ENCODE measurements around the gene WBP4.
"Not testable (repeated sequence)": the region's sequence is repeated elsewhere in the genome, so short reads cannot be mapped to it uniquely, and the experiment has no call there.

Gene WBP4

GRCh38 chr13:41122838-41123237 is 61.5 kb downstream of the WBP4 start:
- Histone ChIP-seq H3K36me3 (replicated peaks; ENCODE audit: low read depth, low read length) (peaks cover 3% of the 10 kb centered on the region), H3K27me3 (ENCODE audit: low read depth, low read length) (no peaks in the 10 kb centered on the region), H3K27ac (ENCODE audit: low read length) (no peak overlapping the region), H3K79me2 (ENCODE audit: low read length) (peaks cover 7% of the 10 kb centered on the region; the same call in 1 of the 2 replicates), H2AFZ (ENCODE audit: low read depth, low read length) (no peak overlapping the region), H3K9ac (ENCODE audit: low read length) (no peak overlapping the region), H3K4me1 (ENCODE audit: low read length) (no peaks in the 10 kb centered on the region), H3K9me3 (ENCODE audit: insufficient read depth, low read length) (no peaks in the 10 kb centered on the region), H3K4me3 (ENCODE audit: low read length) (no peak overlapping the region), H3K4me2 (ENCODE audit: low read length) (no peak overlapping the region), H4K20me1 (ENCODE audit: insufficient read depth, low read length) (no peaks in the 10 kb centered on the region)
- TF ChIP-seq EZH2phosphoT487 (IDR thresholded peaks at IDR 0.05; ENCODE audit: low read depth) (no peak), CTCF (IDR thresholded peaks at IDR 0.05; ENCODE audit: low read depth, low read length) (no peak)

- H3K9me3 ChIP-seq (ENCODE audit: insufficient read depth, low read length): no peaks in the 10 kb centered on the region
- no peaks in the 10 kb centered on the region for H3K27me3 ChIP-seq (ENCODE audit: low read depth, low read length)
- no peak overlapping the region for H3K4me2 ChIP-seq (ENCODE audit: low read length)
- no peak overlapping the region for H3K27ac ChIP-seq (ENCODE audit: low read length)
- no peak for TF ChIP-seq CTCF (IDR thresholded peaks at IDR 0.05; ENCODE audit: low read depth, low read length)
- TF ChIP-seq EZH2phosphoT487 (IDR thresholded peaks at IDR 0.05; ENCODE audit: low read depth): no peak
- H3K4me3 ChIP-seq (ENCODE audit: low read length): no peak overlapping the region
- peaks cover 14% of the 10 kb centered on the region for H3K4me1 ChIP-seq (ENCODE audit: low read length)
- H3K9ac ChIP-seq (ENCODE audit: low read length): no peak overlapping the region
- no peak overlapping the region for H2AFZ ChIP-seq (ENCODE audit: low read depth, low read length)
- H3K36me3 ChIP-seq (replicated peaks; ENCODE audit: low read depth, low read length): peaks cover 15% of the 10 kb centered on the region
- peaks cover 44% of the 10 kb centered on the region for H3K79me2 ChIP-seq (ENCODE audit: low read length)
- no peaks in the 10 kb centered on the region for H4K20me1 ChIP-seq (ENCODE audit: insufficient read depth, low read length)
These were observed 66.4 kb downstream of the WBP4 start for GRCh38 chr13:41127701-41128100.

GRCh38 chr13:41130356-41130755 is 69.0 kb downstream of the WBP4 start:
- no peak overlapping the region for H3K9ac ChIP-seq (ENCODE audit: low read length)
- H3K27ac ChIP-seq (ENCODE audit: low read length): no peak overlapping the region
- H3K4me3 ChIP-seq (ENCODE audit: low read length): 0 out of 2 replicates have a peak overlapping the region, but pooled peaks have one; percentile 2
- H2AFZ ChIP-seq (ENCODE audit: low read depth, low read length): no peak overlapping the region
- H3K4me2 ChIP-seq (ENCODE audit: low read length): peak overlapping the region; percentile 13; the same call in 1 of the 2 replicates
- peaks cover 46% of the 10 kb centered on the region for H3K79me2 ChIP-seq (ENCODE audit: low read length)
- H3K9me3 ChIP-seq (ENCODE audit: insufficient read depth, low read length): no peaks in the 10 kb centered on the region
- no peaks in the 10 kb centered on the region for H4K20me1 ChIP-seq (ENCODE audit: insufficient read depth, low read length)
- H3K27me3 ChIP-seq (ENCODE audit: low read depth, low read length): no peaks in the 10 kb centered on the region
- TF ChIP-seq EZH2phosphoT487 (IDR thresholded peaks at IDR 0.05; ENCODE audit: low read depth): no peak
- TF ChIP-seq CTCF (IDR thresholded peaks at IDR 0.05; ENCODE audit: low read depth, low read length): no peak
- peaks cover 15% of the 10 kb centered on the region for H3K36me3 ChIP-seq (replicated peaks; ENCODE audit: low read depth, low read length)
- H3K4me1 ChIP-seq (ENCODE audit: low read length): peaks cover 18% of the 10 kb centered on the region

- H3K9ac ChIP-seq (ENCODE audit: low read length); H3K9me3 ChIP-seq (ENCODE audit: insufficient read depth, low read length); H3K27ac ChIP-seq (ENCODE audit: low read length); H3K4me3 ChIP-seq (ENCODE audit: low read length); H3K27me3 ChIP-seq (ENCODE audit: low read depth, low read length); H4K20me1 ChIP-seq (ENCODE audit: insufficient read depth, low read length); H2AFZ ChIP-seq (ENCODE audit: low read depth, low read length): not testable (repeated sequence)
- Histone ChIP-seq H3K79me2 (ENCODE audit: low read length) (peaks cover 46% of the 10 kb centered on the region), H3K4me1 (ENCODE audit: low read length) (peaks cover 18% of the 10 kb centered on the region), H3K4me2 (ENCODE audit: low read length) (0 out of 2 replicates have a peak overlapping the region, but pooled peaks have one; percentile 13), H3K36me3 (replicated peaks; ENCODE audit: low read depth, low read length) (peaks cover 15% of the 10 kb centered on the region)
These were observed 69.9 kb downstream of the WBP4 start for GRCh38 chr13:41131189-41131588.

GRCh38 chr13:41131660-41132511 is 70.6 kb downstream of the WBP4 start:
- peak overlapping the region; percentile 80 for H3K4me3 ChIP-seq (ENCODE audit: low read length)
- peak overlapping the region; percentile 57 for H3K9ac ChIP-seq (ENCODE audit: low read length)
- peaks cover 46% of the 10 kb centered on the region for H3K79me2 ChIP-seq (ENCODE audit: low read length)
- peaks cover 18% of the 10 kb centered on the region for H3K4me1 ChIP-seq (ENCODE audit: low read length)
- H3K36me3 ChIP-seq (replicated peaks; ENCODE audit: low read depth, low read length): peaks cover 15% of the 10 kb centered on the region
- not testable (repeated sequence) for H3K9me3 ChIP-seq (ENCODE audit: insufficient read depth, low read length); H3K27me3 ChIP-seq (ENCODE audit: low read depth, low read length); H4K20me1 ChIP-seq (ENCODE audit: insufficient read depth, low read length)
- peak overlapping the region; percentile 3; the same call in 1 of the 2 replicates for H3K27ac ChIP-seq (ENCODE audit: low read length)
- H3K4me2 ChIP-seq (ENCODE audit: low read length): peak overlapping the region; percentile 69
- H2AFZ ChIP-seq (ENCODE audit: low read depth, low read length): peak overlapping the region; percentile 34; the same call in 1 of the 2 replicates
